ENCODE measurements around the gene CHRM4.
A peak's percentile ranks its signal among the peaks of the same experiment; 100 is the strongest.

Gene CHRM4

GRCh38 chr11:46367244-46367915 is 24.2 kb downstream of the CHRM4 start:
- DNase-seq: peak; percentile 69

- DNase-seq: no peak
Observed at GRCh38 chr11:46366661-46367161, 24.9 kb downstream of the CHRM4 start.

- DNase-seq: no peak
Observed at GRCh38 chr11:46366260-46366659, 25.3 kb downstream of the CHRM4 start.

- no peak for DNase-seq
Observed at GRCh38 chr11:46364791-46365190, 26.8 kb downstream of the CHRM4 start.

- DNase-seq: no peak
Observed at GRCh38 chr11:46364056-46364455, 27.5 kb downstream of the CHRM4 start.

- no peak for DNase-seq
Observed at GRCh38 chr11:46363455-46364005, 28.0 kb downstream of the CHRM4 start.

GRCh38 chr11:46363031-46363407 is 28.6 kb downstream of the CHRM4 start:
- DNase-seq: peak; percentile 59

GRCh38 chr11:46362156-46363030 is 29.2 kb downstream of the CHRM4 start:
- no peak for DNase-seq

GRCh38 chr11:46361283-46362155 is 30.1 kb downstream of the CHRM4 start:
- peak; percentile 58 for DNase-seq

- no peak for DNase-seq
Observed at GRCh38 chr11:46360878-46361277, 30.7 kb downstream of the CHRM4 start.

- no peak for DNase-seq
Observed at GRCh38 chr11:46359953-46360352, 31.6 kb downstream of the CHRM4 start.

GRCh38 chr11:46357483-46357936 is 34.1 kb downstream of the CHRM4 start:
- DNase-seq: no peak

GRCh38 chr11:46356924-46357482 is 34.6 kb downstream of the CHRM4 start:
- no peak for DNase-seq

- no peak for DNase-seq
Observed at GRCh38 chr11:46353698-46354097, 37.9 kb downstream of the CHRM4 start.

- peak; percentile 77 for DNase-seq
Observed at GRCh38 chr11:46352063-46352841, 39.3 kb downstream of the CHRM4 start.

- DNase-seq: no peak
Observed at GRCh38 chr11:46351606-46352005, 40.0 kb downstream of the CHRM4 start.

GRCh38 chr11:46351148-46351547 is 40.4 kb downstream of the CHRM4 start:
- DNase-seq: no peak

GRCh38 chr11:46350695-46351094 is 40.9 kb downstream of the CHRM4 start:
- DNase-seq: no peak

GRCh38 chr11:46348566-46349401 is 42.8 kb downstream of the CHRM4 start:
- DNase-seq: peak; percentile 54

GRCh38 chr11:46347637-46348311 is 43.8 kb downstream of the CHRM4 start:
- DNase-seq: no peak
